DMS79 treated with DMSO at 0.1 percent for 48 hours (cell line): Measurements from ENCODE around the gene ZNF366.

Experiments
- DNase-seq: peaks from one replicate; lab custom pipeline; 2025; lab: John Stamatoyannopoulos, UW

Gene ZNF366

GRCh38 chr5:72494623-72495124 lies 12.5 kb downstream of the ZNF366 start:
- DNase-seq: no peak

GRCh38 chr5:72489536-72489935 lies 17.7 kb downstream of the ZNF366 start:
- no peak for DNase-seq

DNA sequence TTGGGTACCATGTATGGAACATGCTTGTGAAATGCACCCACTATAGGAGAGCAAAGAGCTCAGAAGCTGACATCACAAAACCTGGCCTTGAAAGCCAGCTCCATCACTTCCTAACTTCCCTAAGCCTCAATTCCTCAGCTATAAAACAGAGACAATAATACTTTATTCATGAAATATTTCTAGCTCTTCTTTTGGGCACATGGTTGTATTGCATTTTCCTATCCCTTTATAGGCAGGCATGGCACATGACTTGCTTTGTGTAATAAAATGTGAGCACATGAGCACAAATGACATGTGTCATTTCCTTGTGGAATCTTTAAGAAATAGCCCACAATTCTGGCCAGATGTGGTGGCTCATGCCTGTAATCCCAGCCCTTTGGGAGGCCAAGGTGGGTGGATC lies 18.5 kb downstream of the ZNF366 start:
- DNase-seq: no peak

DNA sequence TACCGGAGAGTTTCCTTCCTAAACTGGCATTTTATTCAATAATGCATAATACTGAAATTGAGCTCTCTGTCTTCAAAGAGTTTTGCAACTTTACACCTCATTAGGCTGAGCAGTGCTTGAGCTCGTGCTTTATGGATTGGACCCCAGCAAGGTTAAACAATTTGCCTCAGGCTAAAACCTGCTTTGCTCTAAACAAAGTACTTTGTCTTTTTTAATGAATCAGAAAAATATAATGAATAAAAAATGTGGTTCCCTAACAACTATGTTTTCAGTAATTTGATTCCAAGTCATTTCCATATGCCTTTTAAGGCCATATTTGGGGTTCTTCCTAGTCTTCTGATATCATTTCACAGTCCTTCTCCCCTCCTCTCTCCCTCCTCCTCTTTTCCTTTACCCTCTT lies 20.0 kb downstream of the ZNF366 start:
- peak; percentile 6 for DNase-seq

DNA sequence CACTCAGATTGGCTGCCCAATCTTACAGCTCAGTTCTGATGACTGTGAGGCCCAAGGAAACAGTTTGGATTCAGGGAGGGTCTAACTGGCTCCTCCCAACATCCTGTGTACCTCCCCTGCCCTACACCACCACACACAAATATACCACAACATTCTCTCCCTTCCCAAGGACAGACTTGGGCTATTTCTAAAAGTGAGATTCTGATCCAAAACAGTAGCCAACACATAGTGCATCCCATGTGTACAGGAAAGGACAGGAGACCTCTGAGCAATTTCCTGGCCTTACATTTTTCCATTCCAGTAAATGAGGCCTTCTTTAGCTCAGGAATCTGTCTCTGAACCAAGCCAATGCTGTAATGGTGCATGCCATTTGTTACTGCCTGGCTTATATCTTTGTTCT lies 20.8 kb downstream of the ZNF366 start:
- no peak for DNase-seq

GRCh38 chr5:72485430-72485974 lies 21.7 kb downstream of the ZNF366 start:
- peak; percentile 3 for DNase-seq

- no peak for DNase-seq
These were observed 25.2 kb downstream of the ZNF366 start for GRCh38 chr5:72482046-72482445.

- no peak for DNase-seq
These were observed 26.4 kb downstream of the ZNF366 start for GRCh38 chr5:72480841-72481240.

DNA sequence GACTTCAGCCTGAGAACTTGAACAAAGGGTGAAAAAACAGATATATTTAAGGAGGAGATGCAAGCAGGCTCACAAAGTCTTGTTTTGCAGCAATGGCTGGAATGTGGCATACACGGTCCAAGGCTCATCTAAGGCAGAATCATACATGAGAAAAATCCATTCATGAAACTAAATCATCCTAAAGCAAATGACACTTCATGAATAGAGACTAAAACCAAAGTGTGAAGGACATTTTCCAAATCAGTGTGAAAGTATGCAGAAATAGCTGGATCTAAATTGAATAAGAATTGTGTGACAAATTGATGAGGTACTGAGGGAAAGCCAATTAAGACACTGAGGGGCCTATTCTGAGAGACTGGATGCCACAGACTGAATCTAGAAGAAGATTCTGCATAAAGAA lies 27.3 kb downstream of the ZNF366 start:
- no peak for DNase-seq

GRCh38 chr5:72478684-72479083 lies 28.5 kb downstream of the ZNF366 start:
- DNase-seq: no peak

DNA sequence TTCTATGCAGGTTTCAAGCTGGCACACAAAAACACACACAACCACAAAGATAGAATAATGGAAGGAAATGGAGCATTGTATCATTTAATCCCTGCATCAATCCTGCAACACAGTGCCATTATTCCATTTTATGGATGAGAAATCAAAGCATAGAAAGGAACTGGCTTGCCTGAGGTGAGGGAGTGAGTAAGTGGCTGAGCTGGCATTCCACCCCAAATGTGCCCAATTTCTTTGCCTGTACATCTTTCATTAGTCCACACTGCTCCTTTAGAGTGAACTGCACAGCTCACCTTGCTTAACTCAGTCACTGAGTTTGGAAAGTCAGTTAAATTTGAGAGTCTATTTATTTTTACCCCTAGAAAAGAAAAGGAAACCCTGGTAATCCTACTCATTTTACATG lies 28.9 kb downstream of the ZNF366 start:
- no peak for DNase-seq

DNA sequence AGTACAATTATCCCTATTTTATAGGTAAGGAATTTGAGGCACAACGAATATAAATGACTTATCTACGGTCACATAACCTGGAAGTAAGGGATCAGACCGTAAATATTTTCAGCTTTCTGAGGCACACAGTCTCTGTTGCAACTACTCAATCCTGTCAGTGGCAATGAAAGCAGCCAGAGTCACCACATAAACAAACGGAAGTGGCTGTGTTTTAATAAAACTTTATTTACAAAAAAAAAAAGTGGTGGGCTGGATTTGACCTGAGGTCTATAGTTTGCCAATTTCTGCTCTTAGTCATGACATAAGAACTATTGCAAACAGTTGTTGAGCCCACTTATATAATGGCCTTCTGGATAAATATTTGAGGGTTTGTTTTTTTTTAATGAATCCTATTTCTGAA lies 29.6 kb downstream of the ZNF366 start:
- DNase-seq: no peak

DNA sequence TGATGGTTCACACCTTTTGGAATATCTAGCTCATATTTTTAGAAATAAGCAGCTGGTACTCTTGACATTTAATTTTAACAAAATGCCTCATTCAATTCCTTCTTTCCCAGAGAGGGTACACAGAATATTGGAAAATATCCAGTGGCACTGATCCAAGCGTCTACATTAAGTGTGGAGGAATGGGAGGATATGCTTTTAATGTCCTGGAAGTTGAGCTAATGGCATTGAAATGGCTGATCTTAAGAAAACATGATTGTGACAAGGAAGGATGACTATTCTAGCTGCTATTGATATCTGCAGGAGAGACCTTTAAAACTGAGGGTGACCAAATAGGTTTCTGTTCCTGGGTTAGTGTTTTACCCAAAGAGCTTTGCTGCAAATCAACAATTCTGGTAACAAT lies 30.0 kb downstream of the ZNF366 start:
- DNase-seq: no peak

GRCh38 chr5:72476721-72477120 lies 30.5 kb downstream of the ZNF366 start:
- DNase-seq: no peak

DNA sequence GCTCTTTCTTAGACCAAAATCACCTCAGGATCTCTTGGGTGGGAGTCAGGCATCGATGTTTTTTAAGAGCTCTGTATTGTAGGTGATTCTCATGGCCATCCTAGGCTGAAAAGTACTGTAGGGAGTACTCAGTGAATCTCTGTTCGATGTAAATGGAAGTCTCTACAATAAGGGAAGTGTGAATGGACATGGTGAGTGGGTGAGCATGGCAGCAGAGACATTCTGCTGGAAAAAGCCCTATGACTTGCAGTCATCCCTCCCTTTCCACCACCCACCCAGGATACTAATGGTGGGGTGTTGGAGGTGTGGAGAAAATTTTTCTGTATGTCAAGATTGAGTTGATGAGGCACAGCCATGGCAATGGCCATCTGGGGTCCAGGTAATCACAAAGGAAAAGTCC lies 30.9 kb downstream of the ZNF366 start:
- DNase-seq: no peak

- no peak for DNase-seq
These were observed 32.7 kb downstream of the ZNF366 start for GRCh38 chr5:72474516-72474915.

GRCh38 chr5:72474046-72474500 lies 33.1 kb downstream of the ZNF366 start:
- DNase-seq: no peak

- DNase-seq: no peak
These were observed 34.4 kb downstream of the ZNF366 start for GRCh38 chr5:72472666-72473422.

GRCh38 chr5:72472031-72472430 lies 35.2 kb downstream of the ZNF366 start:
- DNase-seq: no peak

DNA sequence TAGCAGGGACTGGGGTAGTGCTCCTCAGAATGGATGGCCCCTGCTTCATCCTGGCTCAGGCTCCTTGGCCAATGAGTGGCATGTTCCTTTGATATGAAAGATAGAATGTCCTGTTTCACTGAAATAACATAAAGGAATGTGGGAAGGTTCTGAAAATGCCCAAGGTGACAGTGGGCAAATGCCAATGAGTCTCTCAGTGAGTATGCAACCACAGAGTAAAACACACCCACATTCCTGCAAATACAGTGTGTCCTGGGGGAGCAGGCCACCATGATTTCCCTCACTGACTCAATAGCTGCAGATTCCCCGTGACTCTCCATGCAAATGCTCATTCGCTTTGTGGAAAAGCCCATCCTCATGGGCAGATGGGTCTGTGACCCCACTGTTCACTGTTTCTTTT lies 36.4 kb downstream of the ZNF366 start:
- DNase-seq: no peak

DNA sequence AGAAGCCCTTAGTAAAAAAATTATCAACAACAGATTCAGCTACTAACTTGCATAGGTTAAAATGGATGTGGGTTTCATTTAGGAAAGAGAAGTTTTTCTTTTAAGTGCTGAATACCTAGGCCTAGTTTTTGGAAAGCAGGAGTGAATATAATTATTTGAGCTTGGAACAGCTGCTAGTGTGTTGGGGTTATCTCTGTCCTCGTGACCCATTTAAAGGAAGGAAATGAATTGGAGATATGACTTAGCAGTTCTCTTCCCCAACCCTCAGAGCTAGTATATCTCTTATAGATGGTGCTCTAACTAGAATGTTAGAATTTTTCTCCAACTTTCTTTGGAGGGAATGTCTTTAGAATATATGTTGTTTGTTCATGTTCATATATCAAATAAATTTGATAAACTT lies 38.6 kb downstream of the ZNF366 start:
- no peak for DNase-seq

GRCh38 chr5:72468024-72468423 lies 39.2 kb downstream of the ZNF366 start:
- no peak for DNase-seq

DNA sequence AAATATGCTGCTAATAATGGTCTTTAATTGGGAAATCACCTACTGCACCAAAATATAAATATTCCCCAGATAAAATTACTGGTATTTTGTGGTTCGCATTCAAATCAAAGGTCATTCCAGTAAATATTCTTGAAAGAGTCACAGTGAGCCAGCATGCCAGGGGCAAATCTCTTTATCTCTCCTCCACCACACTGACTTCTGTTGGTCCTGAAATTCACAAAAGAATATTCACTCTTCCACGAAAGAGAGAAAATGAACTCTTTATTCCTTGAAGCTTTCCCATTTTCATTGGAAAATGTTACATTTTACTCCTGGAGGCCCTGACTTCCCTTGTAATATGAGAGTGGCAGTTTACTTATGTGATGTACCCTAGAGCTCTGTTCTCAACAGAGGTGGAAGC lies 39.7 kb downstream of the ZNF366 start:
- no peak for DNase-seq
